Activated CD8-positive, alpha-beta memory T cell treated with anti-CD3 and anti-CD28 coated beads for 48 hours (primary cell): ENCODE measurements around the gene SMIM30.

ENCODE experiments used
- DNase-seq, 3 experiments: peaks; one replicate each; pipeline ENCODE4 v3.0.0-alpha.2; 2020; ENCODE audit warnings: low read depth in 2 of 3, low spot score in 2 of 3

Gene SMIM30

DNA sequence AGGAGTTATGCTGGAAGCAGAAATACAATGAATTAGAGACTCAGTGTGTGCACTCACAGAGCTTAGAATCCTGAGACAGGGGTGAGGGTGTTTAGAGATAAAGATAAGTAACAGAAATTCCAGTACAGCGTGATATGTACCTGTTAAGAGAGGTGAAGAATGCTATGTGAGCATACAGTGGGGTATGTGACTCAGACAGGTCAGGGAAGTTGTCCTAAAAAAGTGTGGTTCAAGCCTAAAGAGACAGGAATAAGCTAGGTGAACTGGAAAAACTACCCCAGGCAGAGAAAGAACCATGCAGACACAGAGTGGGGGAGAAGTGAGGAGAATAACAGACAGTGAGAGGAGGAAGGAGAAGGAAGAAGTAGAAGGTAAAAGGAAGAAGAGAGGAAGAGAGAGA is 8.6 kb downstream of the SMIM30 start:
- no peak for DNase-seq

DNA sequence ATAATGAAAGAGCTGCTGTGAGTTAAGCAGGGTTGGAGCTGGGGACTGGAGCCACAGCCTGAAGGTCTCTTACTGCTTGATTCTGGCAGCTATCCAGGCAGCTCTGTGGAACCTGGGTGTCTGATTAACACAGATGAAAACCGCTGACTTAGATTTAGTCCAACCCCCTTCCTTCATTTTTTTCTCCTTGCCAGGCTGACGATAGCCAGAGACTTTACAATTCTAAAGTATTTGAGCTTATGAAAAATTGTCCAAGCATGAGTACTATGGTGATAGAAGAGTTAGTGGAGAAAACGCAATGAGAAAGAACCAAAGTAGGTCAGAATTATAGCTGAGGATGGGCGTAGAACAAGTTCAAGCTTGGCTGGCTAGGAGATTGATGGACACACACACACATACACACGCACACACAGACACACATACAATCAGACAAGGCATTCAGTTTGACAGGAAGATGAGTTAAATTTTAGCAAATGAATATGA is 18.2 kb downstream of the SMIM30 start:
- no peak for DNase-seq

DNA sequence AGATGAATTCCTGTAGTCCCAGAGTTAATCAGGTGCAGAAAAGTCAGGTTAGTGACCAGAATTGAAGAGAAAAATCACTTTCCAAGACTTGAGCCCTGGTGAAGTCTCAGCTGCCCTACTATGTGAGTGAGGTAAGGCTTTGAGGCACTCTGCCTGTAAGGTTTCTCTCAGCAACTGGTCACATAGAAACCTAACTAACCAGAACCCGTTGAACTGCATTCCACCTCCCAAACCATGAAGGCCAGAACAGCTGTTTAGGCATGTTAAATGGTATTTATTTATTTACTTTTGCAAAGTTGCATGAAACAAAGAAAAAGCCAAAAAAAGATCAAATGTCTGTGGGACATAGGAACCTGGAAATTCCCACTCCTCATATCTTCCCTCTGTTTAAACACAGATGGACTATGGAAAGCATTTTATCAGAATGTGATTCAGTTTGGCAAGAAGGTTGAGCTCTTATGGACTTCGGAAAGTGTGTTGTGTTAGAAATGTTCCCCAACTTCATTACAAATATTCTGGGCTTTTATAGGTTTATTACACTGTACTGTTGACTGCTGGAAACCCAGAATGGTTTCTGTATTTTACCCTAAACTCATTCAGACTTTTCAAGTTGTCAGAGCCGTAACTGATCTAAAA is 19.0 kb downstream of the SMIM30 start:
- DNase-seq = no peak

DNA sequence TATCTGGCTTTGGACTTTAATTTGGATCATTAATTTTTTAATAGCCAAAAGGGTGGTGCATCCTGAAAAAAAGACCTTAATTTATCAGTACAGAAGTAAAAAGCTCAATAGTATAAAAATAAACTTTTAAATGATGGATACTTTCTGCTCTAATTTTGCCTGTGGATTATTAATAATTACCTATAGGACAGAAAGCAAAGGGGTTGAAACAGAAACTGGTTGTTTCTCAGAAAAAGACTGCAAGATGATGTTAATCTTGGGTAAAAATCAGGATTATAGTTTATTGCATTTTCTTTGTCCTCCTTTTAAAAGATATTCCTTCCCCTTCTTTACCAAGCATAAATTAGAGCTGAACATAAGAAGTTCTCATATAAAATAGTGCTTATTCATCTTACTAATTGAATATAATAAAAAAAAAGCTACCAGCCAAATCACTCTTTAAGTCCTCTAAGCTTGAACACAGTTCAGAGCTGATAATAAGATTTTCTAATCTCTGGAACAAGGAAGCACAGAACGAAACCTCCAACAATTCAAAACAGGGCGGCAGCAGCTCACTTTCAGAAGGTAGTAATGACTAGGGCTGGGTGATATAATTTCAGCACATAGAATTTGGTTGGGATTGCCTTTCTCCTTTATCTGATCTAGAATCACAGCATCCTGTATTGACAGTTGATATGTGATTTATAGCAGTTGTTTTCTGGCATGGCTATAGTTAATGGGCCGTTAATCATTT is 23.7 kb downstream of the SMIM30 start:
- no peak for DNase-seq

DNA sequence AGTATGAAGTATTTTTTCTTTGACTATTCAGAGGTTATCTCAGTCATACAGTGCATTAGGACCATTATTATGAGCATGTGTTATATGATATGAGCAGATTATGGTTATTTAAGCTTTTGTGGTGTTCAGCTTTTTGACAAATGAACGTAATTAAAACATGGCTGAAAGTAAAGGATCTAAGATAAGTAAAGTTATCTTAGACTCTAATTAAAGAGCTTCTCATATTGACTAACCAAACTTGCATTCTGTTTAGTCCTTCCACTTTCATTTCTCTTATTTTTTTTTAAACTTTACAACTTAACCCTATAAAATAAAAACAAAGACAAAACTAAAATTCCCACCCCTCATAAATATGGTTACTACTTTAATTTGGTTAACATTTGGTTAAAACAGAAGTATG is 24.8 kb downstream of the SMIM30 start:
- DNase-seq = no peak

DNA sequence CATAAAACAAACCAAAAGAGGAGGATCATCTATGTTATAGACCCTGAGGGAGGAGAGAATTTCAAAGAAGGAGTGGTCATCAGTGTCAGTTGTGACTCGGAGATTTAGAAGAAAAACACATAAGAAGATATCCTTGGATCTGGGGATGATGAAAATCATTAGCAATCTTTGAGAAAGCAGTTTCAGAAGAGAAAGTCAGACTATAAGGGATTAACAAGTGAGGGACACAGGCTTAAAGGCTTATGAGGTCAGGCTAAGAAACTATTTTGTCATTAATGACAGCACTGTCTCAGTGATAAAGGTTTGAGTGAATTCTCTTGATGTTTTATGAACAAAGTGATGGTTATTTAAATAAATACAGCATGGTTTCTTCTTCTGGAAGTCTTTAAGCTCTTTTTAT is 25.6 kb downstream of the SMIM30 start:
- no peak for DNase-seq

DNA sequence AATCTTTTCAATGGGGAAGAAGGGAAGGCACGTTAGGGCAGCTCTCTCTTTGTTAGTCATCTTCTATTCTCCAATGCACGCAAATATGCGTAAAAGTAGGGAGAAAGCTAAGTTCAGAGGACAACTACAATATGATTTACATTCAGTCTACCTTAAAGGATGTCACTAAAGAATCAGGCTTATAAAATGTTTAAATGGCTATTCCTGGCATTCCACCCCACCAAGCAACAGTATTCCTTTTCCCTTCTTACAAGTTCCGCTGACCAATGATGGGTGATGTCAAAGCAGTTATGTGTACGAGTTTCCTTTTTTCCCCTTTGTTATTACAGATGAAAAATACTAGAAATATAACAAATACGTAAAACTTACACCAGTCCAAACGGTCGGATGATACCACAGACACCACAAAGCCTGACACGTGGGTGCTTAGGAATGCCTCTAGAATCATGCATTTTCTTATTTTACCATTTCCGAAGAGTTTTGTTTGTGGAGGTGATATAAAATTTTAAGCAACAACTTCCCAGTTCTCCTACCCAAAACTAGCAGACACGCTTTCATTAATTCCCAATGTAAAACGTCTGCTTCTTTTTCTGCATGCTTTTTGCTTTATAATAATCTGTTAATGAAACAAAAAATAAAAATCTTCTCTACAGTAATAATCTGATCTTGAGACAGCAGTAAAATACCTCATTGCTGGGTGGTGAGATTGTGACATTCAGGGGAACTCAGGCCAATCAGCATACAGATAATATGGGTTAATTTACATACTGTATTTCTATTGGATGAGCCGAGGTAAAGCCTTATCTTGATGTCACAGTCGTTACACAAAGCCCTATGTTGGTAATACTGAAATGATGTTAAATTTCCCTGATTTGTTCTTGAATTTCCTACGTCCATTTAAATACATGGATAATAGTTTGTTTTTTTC is 31.0 kb downstream of the SMIM30 start:
- DNase-seq = no peak

DNA sequence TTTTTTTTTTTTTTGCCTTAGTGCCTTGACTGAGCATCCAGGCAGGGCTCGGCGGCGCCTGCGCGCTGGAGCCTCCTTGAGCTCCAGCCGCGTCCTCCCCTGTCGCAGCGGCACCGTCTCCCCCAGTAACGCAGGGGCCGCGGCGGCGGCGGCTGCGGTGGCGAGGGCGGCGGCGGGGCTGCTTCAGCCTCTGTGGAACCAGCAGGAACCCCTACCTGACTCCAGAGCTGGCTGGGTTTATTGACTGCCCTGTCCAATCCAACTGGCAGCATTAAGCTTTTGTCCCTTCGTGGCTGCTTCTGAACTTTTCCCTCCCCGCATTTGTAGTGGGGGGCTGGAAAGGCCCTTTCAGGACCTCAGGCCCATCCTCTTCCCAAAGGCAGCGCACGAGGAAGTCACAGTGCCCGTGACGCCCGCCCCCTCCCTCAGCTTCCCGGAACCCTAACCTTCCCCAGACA is 31.9 kb downstream of the SMIM30 start, which contains the start of gene GPR85:
Gene GPR85, minus strand, starts transcription at position 397 of the 458 bp plus-strand sequence. CDS start 2,106 bp downstream, outside the sequence.
- DNase-seq = no peak

DNA sequence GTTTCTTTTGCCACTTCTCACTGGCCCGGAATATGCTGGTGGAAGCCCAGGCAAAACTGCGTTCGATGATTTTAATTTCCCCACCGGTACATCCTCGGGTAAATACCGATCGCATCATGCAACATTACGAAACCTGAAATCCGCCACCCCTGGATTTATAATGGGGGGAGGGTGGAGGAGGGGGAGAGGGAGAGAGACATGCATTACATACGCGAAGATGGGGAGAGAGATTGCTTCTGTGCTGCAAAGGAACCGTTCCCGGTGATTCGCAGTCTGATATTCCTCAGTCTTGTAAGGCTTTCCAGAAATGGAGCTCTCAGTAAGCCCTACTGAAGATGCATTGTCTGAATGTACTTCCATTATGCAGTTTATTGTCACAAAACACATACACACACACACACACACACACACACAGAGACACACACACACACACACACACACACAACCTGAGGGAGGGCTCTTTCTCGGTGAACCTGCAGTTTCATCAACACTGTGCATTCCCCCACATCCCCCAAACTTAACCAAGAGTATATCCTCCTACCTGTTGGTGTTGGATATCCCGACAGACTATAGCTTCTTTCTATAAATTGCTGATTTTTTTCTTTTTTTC is 32.5 kb downstream of the SMIM30 start:
- DNase-seq = no peak

DNA sequence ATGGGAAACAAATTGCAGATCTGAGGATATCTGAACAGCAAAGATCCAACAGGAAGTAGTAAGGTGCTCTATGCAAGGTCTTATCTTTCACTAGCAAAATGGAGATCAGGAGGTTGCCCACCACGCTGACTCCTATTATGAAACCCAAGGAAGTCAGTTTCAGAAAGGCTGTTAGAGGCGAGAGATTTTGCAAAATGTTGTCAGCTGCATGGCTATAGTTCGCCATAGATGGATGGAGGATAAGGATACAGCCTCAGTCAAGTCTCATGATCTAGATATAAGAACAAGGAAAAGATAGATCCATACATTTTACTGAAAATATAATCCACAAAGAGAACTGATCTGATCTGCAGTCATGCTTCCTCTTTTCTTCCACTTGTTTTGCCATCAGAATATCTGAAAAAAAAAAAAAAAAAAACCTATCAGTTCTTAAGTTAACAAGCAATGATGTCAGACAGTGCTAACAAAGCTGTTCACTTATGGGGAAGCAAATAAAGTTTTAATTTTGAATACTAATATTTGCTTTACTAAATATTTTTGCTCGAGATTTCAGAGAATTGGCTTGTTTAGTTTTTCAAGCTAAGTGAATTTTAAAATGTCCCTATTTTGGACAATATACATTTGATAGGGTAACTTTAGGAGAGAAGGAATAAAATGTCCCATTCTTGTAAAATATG is 33.7 kb downstream of the SMIM30 start:
- DNase-seq = no peak

DNA sequence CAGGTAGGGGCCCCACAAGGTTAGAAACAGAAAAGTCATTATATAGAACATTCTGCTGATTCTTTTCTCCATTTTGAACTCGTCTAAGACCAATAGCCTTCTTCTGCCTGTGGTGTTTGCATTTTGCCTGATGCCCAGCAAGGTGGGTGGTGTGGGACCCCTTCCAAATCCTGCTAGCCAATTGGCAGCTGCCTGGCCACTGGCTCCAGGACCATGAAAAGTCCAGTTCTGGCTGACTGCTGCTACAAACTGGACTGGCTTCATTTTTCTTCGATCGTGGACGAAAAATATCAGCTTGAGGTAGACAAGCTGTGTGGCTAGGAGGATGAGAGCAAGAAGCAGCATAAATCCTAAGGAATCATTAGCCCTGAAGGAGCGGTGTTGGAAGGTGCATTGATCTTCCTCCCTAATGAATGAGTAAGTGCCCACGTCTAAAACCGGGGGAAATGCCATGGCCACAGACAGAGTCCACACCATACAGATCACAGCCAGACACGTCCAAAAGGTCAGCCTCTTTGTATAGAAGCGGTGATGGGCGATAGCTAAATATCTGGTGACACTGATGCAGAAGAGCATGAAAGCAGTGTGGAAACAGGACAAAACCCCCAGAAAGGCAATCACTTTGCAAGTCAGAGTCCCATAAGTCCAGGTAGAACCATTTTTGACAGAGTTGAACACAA is 34.4 kb downstream of the SMIM30 start:
- no peak for DNase-seq

DNA sequence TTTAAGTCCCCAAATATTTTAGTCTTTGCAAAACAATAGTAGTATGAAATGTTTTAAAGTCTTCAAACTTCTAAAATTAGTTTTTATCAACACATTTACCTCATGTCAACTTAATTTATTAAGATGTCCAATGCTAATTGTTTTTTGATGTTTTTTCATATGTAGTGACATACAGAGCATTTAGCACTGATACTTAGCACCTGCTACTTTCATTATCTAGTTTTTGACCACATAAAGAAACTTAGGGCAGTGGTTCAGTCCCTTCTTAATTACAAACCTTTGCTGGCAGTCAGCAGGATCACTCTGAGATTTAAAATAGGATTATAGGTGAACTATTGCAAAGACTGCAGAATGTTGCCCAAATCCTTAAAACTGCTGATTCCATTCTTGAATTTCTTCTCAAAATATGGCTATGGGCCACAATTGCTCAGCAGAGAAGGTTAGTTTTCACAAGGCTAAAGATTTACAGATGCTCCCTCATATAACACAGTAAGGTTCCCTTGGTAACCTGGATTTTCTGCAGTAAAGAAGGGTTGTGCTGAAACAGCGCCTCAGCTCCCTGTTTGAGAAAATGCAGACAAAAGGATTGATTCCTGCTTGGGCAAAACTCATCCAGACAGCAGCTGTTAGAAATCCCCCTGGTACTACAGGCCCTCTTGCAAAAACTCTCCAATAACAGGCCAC is 35.1 kb downstream of the SMIM30 start:
- no peak for DNase-seq

DNA sequence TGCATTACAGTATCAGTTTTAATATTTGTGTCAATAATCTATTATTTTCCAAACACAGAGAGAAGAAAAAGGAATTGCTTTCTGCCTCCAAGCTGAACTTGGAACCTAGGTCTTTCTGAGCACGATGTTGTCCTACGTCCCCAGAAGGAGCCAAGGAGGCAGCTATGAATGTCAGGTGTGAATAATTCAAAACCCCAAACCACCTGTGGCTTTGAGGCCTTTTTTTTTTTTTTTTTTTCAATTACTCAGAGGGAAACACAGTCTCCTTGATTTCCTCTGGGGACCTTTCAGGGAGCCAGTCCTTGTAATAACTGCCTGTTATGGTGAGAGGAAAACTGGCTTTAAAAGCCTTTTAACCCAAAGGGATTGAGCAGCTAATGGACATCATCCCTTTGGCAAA is 40.0 kb downstream of the SMIM30 start:
- no peak for DNase-seq

DNA sequence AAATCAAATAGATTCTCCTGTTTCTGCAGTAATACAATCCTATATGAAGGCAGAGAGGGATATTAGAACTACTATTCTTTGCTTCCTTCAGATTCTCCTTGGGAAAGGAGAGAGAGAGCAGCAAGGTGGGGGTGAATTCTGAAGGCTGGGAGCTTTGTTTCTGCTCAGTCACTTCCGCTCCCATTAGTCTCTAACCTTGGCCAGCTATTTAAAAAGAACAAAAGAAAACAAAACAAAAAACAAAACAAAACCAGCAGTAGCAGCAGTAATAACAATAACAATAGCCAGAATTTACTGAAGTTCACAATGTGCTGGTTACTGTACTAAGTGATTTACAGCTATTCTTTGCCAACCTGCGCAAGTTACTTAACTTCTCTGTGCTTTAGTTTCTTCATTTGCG is 41.7 kb downstream of the SMIM30 start:
- no peak for DNase-seq

DNA sequence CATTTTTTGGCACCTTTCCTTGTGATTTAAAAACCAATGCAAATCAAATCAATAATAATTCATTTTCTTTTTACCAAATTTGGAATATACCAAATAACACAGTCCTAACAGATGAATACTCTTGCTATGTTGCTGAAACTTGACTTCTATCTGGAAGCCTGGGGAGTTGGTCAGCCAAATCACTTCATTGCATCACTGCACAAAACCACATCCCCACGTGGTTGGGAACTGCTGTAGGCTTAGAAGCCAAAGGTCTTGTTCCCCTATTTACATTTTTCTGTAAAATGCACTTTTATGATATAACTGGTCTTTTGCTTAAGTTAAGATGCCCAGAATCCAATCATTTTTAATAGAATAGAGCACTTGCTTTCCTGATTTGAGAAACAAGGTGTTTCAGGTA is 46.9 kb downstream of the SMIM30 start:
- no peak for DNase-seq
